ENCODE data around the gene GOPC.

Gene GOPC

GRCh38 chr6:117514655-117515054, 87.7 kb downstream of the GOPC start:
- DNase-seq (ENCODE audit: low read depth in 2 of 2): no peak

GRCh38 chr6:117513778-117514365, 88.4 kb downstream of the GOPC start:
- DNase-seq (ENCODE audit: low read depth in 2 of 2): no peak

DNA sequence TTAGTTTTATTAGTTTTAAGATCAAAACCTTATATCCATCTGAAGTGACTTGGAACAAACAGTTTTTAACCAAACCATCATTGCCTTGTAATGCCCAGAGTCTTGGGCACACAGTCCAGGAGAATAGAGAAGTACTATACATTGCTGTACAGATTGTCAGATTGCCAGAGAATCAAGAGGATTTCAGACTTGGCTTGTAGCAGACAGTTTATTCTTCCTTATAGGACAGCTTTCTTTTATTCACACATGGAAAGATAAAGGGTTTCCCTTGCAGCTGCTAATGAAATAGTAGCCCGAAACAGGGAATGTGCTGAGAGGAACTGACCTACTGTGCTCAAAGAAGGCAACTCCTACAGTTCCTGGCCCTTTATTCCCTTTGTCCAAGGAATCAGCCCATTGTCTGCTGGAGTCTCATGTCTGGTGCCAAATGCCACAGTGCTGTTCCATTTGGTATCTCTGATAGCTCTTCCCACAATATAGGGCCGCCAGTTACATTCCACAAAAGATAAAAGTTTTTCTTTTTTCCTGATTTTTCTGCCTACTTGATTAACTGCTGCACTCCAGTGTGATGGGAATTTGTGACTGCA, 89.2 kb downstream of the GOPC start:
- no peak for DNase-seq (ENCODE audit: low read depth in 2 of 2)

- DNase-seq (ENCODE audit: low read depth in 2 of 2): no peak
Observed at GRCh38 chr6:117512056-117512828, 90.1 kb downstream of the GOPC start.

Data from stimulated activated CD8-positive, alpha-beta memory T cell treated with anti-CD3 and anti-CD28 coated beads, Interleukin-15, amount 100 ng/mL, for 4 hours (primary cell).